CD4-positive, CD25-positive, alpha-beta regulatory T cell (primary cell): ENCODE results near the gene MED14. TPM values are rescaled to one million over a fixed set of nuclear protein-coding genes. Genes with fewer than 3 reads are reported as not detected.

Source experiments
- ATAC-seq, 2 donors: fragments of 150-1000 bp; cut with Tn5 transposase; one replicate each; pipeline ENCODE4 v1.10.0; 2021; ENCODE audit warnings: low read depth in 2 of 2, moderate number of reproducible peaks in 2 of 2, moderate library complexity in 1 of 2
- DNase-seq, 3 donors: peaks; one replicate each; pipeline versions ENCODE4 v3.0.0 to v3.0.0-alpha.2; 2012 to 2022; ENCODE audit warnings: mixed read lengths in 1 of 3
- H3K27ac ChIP-seq: one replicate; pipeline ENCODE4 v1.7.0; 2013; ENCODE audit warnings: mild to moderate bottlenecking, low read length; ENCODE audit not compliant: insufficient read depth, poor library complexity, severe bottlenecking
- H3K27me3 ChIP-seq: one replicate; pipeline ENCODE4 v1.7.0; 2013; ENCODE audit warnings: low read length; ENCODE audit not compliant: control insufficient read depth, insufficient read depth
- H3K36me3 ChIP-seq: one replicate; pipeline ENCODE4 v1.7.0; 2013; ENCODE audit warnings: mild to moderate bottlenecking, low read length, moderate library complexity; ENCODE audit not compliant: control insufficient read depth, insufficient read depth
- H3K4me1 ChIP-seq: 2 replicates; pipeline ENCODE4 v1.7.0; 2013; ENCODE audit warnings: mild to moderate bottlenecking, low read length; ENCODE audit not compliant: insufficient read depth, control insufficient read depth, poor library complexity, severe bottlenecking
- H3K4me3 ChIP-seq: one replicate; pipeline ENCODE4 v1.7.0; 2013; ENCODE audit warnings: low read depth, mild to moderate bottlenecking, low read length, moderate library complexity
- H3K9me3 ChIP-seq, 2 experiments: 1 replicate in 1 of 2; 2 replicates in 1 of 2; pipeline ENCODE4 v1.7.0; 2013; ENCODE audit warnings: low read length in 2 of 2, mild to moderate bottlenecking in 1 of 2, moderate library complexity in 1 of 2; ENCODE audit not compliant: control insufficient read depth in 2 of 2
- H3K27ac Mint-ChIP-seq, 3 donors: one replicate each; pipeline ENCODE4 v1.8.0; 2020 to 2022; ENCODE audit warnings: mild to moderate bottlenecking in 3 of 3, mixed read lengths in 3 of 3, moderate library complexity in 2 of 3
- H3K27me3 Mint-ChIP-seq: one replicate; pipeline ENCODE4 v1.8.0; 2022; ENCODE audit warnings: mild to moderate bottlenecking, mixed read lengths
- H3K36me3 Mint-ChIP-seq: one replicate; pipeline ENCODE4 v1.8.0; 2020; ENCODE audit warnings: mixed read lengths
- H3K4me1 Mint-ChIP-seq, 4 donors: one replicate each; pipeline ENCODE4 v1.8.0; 2020 to 2022; ENCODE audit warnings: mixed read lengths in 4 of 4, mild to moderate bottlenecking in 1 of 4
- H3K4me3 Mint-ChIP-seq, 4 donors: one replicate each; pipeline ENCODE4 v1.8.0; 2020 to 2022; ENCODE audit warnings: mild to moderate bottlenecking in 4 of 4, mixed read lengths in 4 of 4, moderate library complexity in 3 of 4
- H3K9me3 Mint-ChIP-seq, 7 donors: one replicate each; pipeline ENCODE4 v1.8.0; 2020 to 2022; ENCODE audit warnings: mixed read lengths in 7 of 7, mild to moderate bottlenecking in 3 of 7, moderate library complexity in 2 of 7
- polyA plus RNA-seq, 4 donors: library from polyadenylated mRNA; unstranded; fragments of 300-500 nt; fragmentation: Illumina TruSeq; gene quantifications; one replicate each; pipeline ENCODE4 v1.2.3, GENCODE V29; 2021
- total RNA-seq: library from RNA; stranded (reverse); gene quantifications from one replicate; pipeline ENCODE4 v1.2.3, GENCODE V29; 2022

Gene MED14
- total and polyA plus RNA-seq, 5 donors from 2014 or later: 3.1 to 44.2 (median 6.2) TPM

GRCh38 chrX:40727581-40728252, 7.6 kb downstream of the MED14 start:
- Histone ChIP-seq H3K4me1 (peaks cover 3% of the 10 kb centered on the region), H3K4me3 (no peak overlapping the region), H3K27ac (no peak overlapping the region), H3K36me3 (peaks cover 7% of the 10 kb centered on the region), H3K27me3 (no peaks in the 10 kb centered on the region), H3K9me3 (no peaks in the 10 kb centered on the region)
- DNase-seq (no peak), ATAC-seq (no peak)
- no peaks in the 10 kb centered on the region for H3K9me3 Mint-ChIP-seq
- peaks cover 45% of the 10 kb centered on the region for H3K36me3 Mint-ChIP-seq
- no peak overlapping the region for H3K4me3 Mint-ChIP-seq
- H3K27me3 Mint-ChIP-seq: no peaks in the 10 kb centered on the region
- H3K4me1 Mint-ChIP-seq: peaks cover 24 to 73% (median 45%) of the 10 kb centered on the region in 4 donors
- H3K27ac Mint-ChIP-seq: peak overlapping the region in 1 of 3 donors; percentile 61

DNA sequence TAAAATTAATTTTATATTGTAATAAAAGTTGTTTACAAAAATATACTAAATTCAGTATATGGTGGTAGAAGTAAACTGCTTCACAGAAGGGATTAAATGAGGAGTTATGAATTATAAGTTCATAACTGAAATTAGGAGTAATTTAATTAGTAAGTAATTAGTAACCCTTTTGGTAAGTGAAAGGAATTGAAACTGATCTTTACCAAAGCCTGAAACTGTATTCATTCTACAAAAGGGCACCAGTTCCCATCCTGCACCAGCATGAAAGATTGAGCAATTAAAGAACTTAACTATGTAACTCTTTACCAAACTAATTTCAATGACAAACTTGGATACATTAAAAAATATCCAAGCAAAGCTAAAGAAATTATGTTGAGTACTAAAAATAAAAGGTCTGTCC, 8.2 kb downstream of the MED14 start:
- ATAC-seq (no peak), DNase-seq (no peak)
- no peaks in the 10 kb centered on the region for H3K27me3 ChIP-seq
- peaks cover 27 to 74% (median 49%) of the 10 kb centered on the region in 4 donors for H3K4me1 Mint-ChIP-seq
- peaks cover 7% of the 10 kb centered on the region for H3K36me3 ChIP-seq
- no peak overlapping the region for H3K4me3 Mint-ChIP-seq
- peaks cover 50% of the 10 kb centered on the region for H3K36me3 Mint-ChIP-seq
- no peak overlapping the region for H3K4me3 ChIP-seq
- peak overlapping the region in 1 of 3 donors; percentile 61 for H3K27ac Mint-ChIP-seq
- H3K27me3 Mint-ChIP-seq: no peaks in the 10 kb centered on the region
- no peak overlapping the region for H3K27ac ChIP-seq
- no peaks in the 10 kb centered on the region for H3K9me3 Mint-ChIP-seq
- H3K9me3 ChIP-seq: no peaks in the 10 kb centered on the region
- H3K4me1 ChIP-seq: peaks cover 3% of the 10 kb centered on the region

GRCh38 chrX:40722930-40723329, 12.4 kb downstream of the MED14 start:
- Mint-ChIP-seq H3K27ac (peak overlapping the region in 1 of 3 donors; percentile 28), H3K36me3 (peaks cover 66% of the 10 kb centered on the region), H3K4me3 (peak overlapping the region in 3 of 4 donors; percentile 19 to 30 (median 26)), H3K9me3 (peaks cover 0 to 2% (median 0%) of the 10 kb centered on the region in 7 donors), H3K27me3 (no peaks in the 10 kb centered on the region), H3K4me1 (peaks cover 33 to 69% (median 44%) of the 10 kb centered on the region in 4 donors)
- H3K27me3 ChIP-seq: no peaks in the 10 kb centered on the region
- H3K27ac ChIP-seq: no peak overlapping the region
- ATAC-seq (no peak), DNase-seq (no peak)
- H3K4me3 ChIP-seq: no peak overlapping the region
- peaks cover 3% of the 10 kb centered on the region for H3K4me1 ChIP-seq
- H3K9me3 ChIP-seq: no peaks in the 10 kb centered on the region
- peaks cover 22% of the 10 kb centered on the region for H3K36me3 ChIP-seq

DNA sequence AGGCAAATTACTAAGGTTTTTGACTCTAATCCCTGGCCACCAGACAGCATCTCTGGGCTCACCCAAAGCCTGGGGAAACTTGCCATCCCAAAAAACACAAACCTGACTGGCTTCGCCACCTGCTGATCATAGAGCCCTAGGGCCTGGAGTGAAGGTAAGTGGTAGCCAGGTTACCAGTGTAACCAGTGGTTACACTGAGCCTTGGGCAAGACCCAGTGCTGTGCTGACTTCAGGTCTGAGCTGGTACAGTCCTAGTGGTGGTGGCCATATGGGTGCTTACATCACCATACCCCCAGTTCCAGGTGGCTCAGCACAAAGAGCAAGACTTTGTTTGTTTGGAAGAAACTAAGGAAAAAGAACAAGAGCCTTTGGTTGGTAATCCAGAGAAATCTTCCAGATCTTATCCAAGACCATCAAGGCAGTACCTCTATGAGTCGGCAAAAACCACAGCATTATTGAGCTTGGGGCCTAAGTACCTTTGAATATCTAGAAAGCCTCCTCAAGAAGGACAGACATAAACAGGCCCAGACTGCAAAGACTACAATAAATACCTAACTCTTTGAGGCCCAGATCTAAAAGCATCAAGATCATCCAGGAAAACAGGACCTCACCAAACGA, 13.7 kb downstream of the MED14 start:
- peaks cover 22% of the 10 kb centered on the region for H3K36me3 ChIP-seq
- H3K27me3 Mint-ChIP-seq: no peaks in the 10 kb centered on the region
- H3K4me3 ChIP-seq: no peak overlapping the region
- H3K4me1 Mint-ChIP-seq: peaks cover 32 to 71% (median 44%) of the 10 kb centered on the region in 4 donors
- H3K36me3 Mint-ChIP-seq: peaks cover 65% of the 10 kb centered on the region
- H3K9me3 Mint-ChIP-seq: peaks cover 0 to 2% (median 0%) of the 10 kb centered on the region in 7 donors
- no peaks in the 10 kb centered on the region for H3K9me3 ChIP-seq
- H3K4me3 Mint-ChIP-seq: no peak overlapping the region
- H3K4me1 ChIP-seq: peaks cover 3% of the 10 kb centered on the region
- DNase-seq (no peak), ATAC-seq (no peak)
- peak overlapping the region in 1 of 3 donors; percentile 94 for H3K27ac Mint-ChIP-seq
- no peaks in the 10 kb centered on the region for H3K27me3 ChIP-seq
- H3K27ac ChIP-seq: no peak overlapping the region

- no peaks in the 10 kb centered on the region for H3K27me3 ChIP-seq
- ATAC-seq (no peak), DNase-seq (no peak)
- no peaks in the 10 kb centered on the region for H3K9me3 ChIP-seq
- Mint-ChIP-seq H3K4me1 (peaks cover 30 to 71% (median 49%) of the 10 kb centered on the region in 4 donors), H3K4me3 (no peak overlapping the region), H3K36me3 (peaks cover 70% of the 10 kb centered on the region), H3K27ac (no peak overlapping the region), H3K9me3 (peaks cover 0 to 2% (median 0%) of the 10 kb centered on the region in 7 donors), H3K27me3 (no peaks in the 10 kb centered on the region)
- H3K4me1 ChIP-seq: peaks cover 3% of the 10 kb centered on the region
- H3K4me3 ChIP-seq: no peak overlapping the region
- H3K36me3 ChIP-seq: peaks cover 15% of the 10 kb centered on the region
- H3K27ac ChIP-seq: no peak overlapping the region
Observed at GRCh38 chrX:40720792-40721191, 14.6 kb downstream of the MED14 start.

GRCh38 chrX:40720339-40720738, 15.0 kb downstream of the MED14 start:
- peak overlapping the region in 1 of 3 donors; percentile 95 for H3K27ac Mint-ChIP-seq
- Histone ChIP-seq H3K4me1 (peaks cover 3% of the 10 kb centered on the region), H3K4me3 (no peak overlapping the region), H3K27me3 (no peaks in the 10 kb centered on the region), H3K27ac (no peak overlapping the region), H3K36me3 (peaks cover 15% of the 10 kb centered on the region), H3K9me3 (no peaks in the 10 kb centered on the region)
- DNase-seq (no peak), ATAC-seq (no peak)
- peaks cover 0 to 2% (median 0%) of the 10 kb centered on the region in 7 donors for H3K9me3 Mint-ChIP-seq
- no peaks in the 10 kb centered on the region for H3K27me3 Mint-ChIP-seq
- H3K36me3 Mint-ChIP-seq: peaks cover 69% of the 10 kb centered on the region
- H3K4me3 Mint-ChIP-seq: peak overlapping the region in 1 of 4 donors; percentile 28
- peaks cover 30 to 67% (median 48%) of the 10 kb centered on the region in 4 donors for H3K4me1 Mint-ChIP-seq

DNA sequence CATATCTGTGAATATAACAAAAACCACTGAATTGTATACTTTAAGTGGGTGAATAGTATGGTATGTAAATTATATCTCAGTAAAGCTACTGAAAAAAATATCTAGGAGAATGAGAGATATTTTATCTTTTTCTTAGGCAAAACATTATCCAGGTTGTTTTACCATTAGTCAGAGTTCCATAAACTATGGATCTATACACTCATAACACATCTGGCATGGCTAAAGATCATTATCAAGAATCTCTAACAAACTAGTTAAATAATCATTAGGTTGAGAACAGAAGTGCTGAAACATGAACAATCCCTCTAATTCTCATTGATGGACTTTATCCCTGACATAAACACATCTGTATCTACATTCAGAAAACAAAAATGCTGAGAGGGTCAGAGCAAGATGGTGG, 15.6 kb downstream of the MED14 start:
- Mint-ChIP-seq H3K27me3 (no peaks in the 10 kb centered on the region), H3K27ac (peak overlapping the region in 1 of 3 donors; percentile 66), H3K4me1 (peaks cover 34 to 66% (median 46%) of the 10 kb centered on the region in 4 donors), H3K4me3 (peak overlapping the region in 1 of 4 donors; percentile 28), H3K36me3 (peaks cover 69% of the 10 kb centered on the region), H3K9me3 (peaks cover 0 to 2% (median 0%) of the 10 kb centered on the region in 7 donors)
- ATAC-seq (no peak), DNase-seq (no peak)
- H3K27me3 ChIP-seq: no peaks in the 10 kb centered on the region
- H3K27ac ChIP-seq: no peak overlapping the region
- peaks cover 15% of the 10 kb centered on the region for H3K36me3 ChIP-seq
- H3K4me3 ChIP-seq: no peak overlapping the region
- H3K4me1 ChIP-seq: peaks cover 3% of the 10 kb centered on the region
- no peaks in the 10 kb centered on the region for H3K9me3 ChIP-seq
